Measurements from ENCODE around the gene TEX52. TPM values are rescaled to one million over a fixed set of nuclear protein-coding genes. Genes with fewer than 3 reads are reported as not detected.

Gene TEX52
- total RNA-seq (not detected), polyA plus RNA-seq (ENCODE audit: insufficient read length in 2 of 2) (1 to 10 TPM in 1 of 2 donors, under 1 TPM in 1; 0.81 to 1.3 TPM)
- long read RNA-seq, donor 1, result 0 reads
- long read RNA-seq, donor 2, result 0 reads
- long read RNA-seq, donor 3, result 0 reads
- long read RNA-seq, donor 4, result 0 reads

DNA sequence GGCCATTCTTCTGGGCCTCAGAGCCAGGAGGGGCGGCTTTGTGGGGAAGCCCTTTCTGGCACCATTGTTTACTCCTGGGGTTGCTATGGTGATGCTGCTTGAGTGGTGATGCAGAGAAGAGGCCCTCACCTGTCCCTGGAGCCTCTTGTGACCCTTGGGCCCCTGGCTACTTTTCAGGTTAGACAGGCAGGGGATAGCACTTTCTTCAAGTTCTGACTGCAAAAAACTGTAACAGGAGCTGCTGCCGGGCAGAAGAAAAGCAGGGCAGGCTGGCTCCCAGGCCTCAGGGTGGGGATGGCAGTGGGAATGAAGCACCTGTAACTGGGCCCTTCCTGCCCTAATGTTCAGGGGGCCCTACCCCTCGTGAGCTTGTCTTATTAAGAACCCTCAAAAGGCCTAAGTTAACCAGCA, at the start of gene TEX52:
TSS of gene TEX52 (minus strand) at position 19 of the 411 bp plus-strand sequence. CDS start at position 6, 13 bp downstream.
- no peak for DNase-seq (ENCODE audit: low read depth in 4 of 6, low spot score in 6 of 6)
- H3K27ac ChIP-seq (ENCODE audit: low read depth, low read length), result no peak within 1 kb of the TSS
- WGBS (ENCODE audit: insufficient coverage), result 85% methylated on average over 3 of the region's 3 CpGs

GRCh38 chr12:2904260-2904659, 47.4 kb upstream of the TEX52 start:
- Histone ChIP-seq H3K9me3 (ENCODE audit: control insufficient read depth, insufficient read depth, low read length) (no peaks in the 10 kb centered on the region), H3K36me3 (ENCODE audit: control insufficient read depth, insufficient read depth, low read length) (no peaks in the 10 kb centered on the region), H3K4me1 (ENCODE audit: control insufficient read depth, insufficient read depth, low read length) (peaks cover 5% of the 10 kb centered on the region), H3K4me3 (ENCODE audit: low read depth, low read length) (no peak overlapping the region), H3K27ac (ENCODE audit: low read depth, low read length) (no peak overlapping the region), H3K27me3 (ENCODE audit: control insufficient read depth, insufficient read depth, low read length) (no peaks in the 10 kb centered on the region)
- 84% methylated on average over 2 of the region's 2 CpGs for WGBS (ENCODE audit: insufficient coverage)
- no peak for DNase-seq (ENCODE audit: low read depth in 4 of 6, low spot score in 6 of 6)

More for the DNA sequence above, at the start of gene TEX52:
- no peak within 1 kb of the TSS for H3K4me3 ChIP-seq (ENCODE audit: low read depth, low read length)
- H3K27me3 ChIP-seq (ENCODE audit: control insufficient read depth, insufficient read depth, low read length), result no peaks in the 10 kb centered on the region
- H3K4me1 ChIP-seq (ENCODE audit: control insufficient read depth, insufficient read depth, low read length), result peaks cover 6% of the 10 kb centered on the region
- no peaks in the 10 kb centered on the region for H3K9me3 ChIP-seq (ENCODE audit: control insufficient read depth, insufficient read depth, low read length)
- H3K36me3 ChIP-seq (ENCODE audit: control insufficient read depth, insufficient read depth, low read length), result peaks cover 20% of the 10 kb centered on the region

GRCh38 chr12:2902272-2902880, 45.5 kb upstream of the TEX52 start:
- DNase-seq (ENCODE audit: low read depth in 4 of 6, low spot score in 6 of 6), result peak; percentile 41 to 96 (median 68)
- Histone ChIP-seq H3K36me3 (ENCODE audit: control insufficient read depth, insufficient read depth, low read length) (no peaks in the 10 kb centered on the region), H3K27me3 (ENCODE audit: control insufficient read depth, insufficient read depth, low read length) (no peaks in the 10 kb centered on the region), H3K9me3 (ENCODE audit: control insufficient read depth, insufficient read depth, low read length) (no peaks in the 10 kb centered on the region), H3K27ac (ENCODE audit: low read depth, low read length) (peak overlapping the region; percentile 42), H3K4me3 (ENCODE audit: low read depth, low read length) (no peak overlapping the region), H3K4me1 (ENCODE audit: control insufficient read depth, insufficient read depth, low read length) (peaks cover 5% of the 10 kb centered on the region)
- WGBS (ENCODE audit: insufficient coverage), result 24% methylated on average over 3 of the region's 4 CpGs

DNA sequence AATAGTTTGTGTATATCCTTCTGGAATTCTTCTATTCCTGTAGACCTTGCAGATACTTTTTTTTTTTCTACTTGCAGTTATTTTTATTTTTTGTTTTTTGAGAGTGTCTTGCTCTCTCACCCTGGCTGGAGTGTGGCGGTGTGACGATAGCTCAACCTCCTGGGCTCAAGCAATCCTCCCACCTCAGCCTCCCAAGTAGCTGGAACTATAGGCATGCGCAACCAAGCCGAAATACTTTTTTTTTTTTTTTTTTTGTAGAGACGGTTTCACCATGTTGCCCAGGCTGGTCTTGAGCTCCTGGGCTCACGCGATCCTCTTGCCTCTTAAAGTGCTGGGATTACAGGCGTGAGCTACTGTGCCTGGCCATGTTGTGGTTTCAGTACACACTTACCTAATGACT, 43.8 kb upstream of the TEX52 start:
- H3K36me3 ChIP-seq (ENCODE audit: control insufficient read depth, insufficient read depth, low read length), result no peaks in the 10 kb centered on the region
- WGBS (ENCODE audit: insufficient coverage), result no CpG with 5 or more reads among the region's 8 CpGs
- no peaks in the 10 kb centered on the region for H3K9me3 ChIP-seq (ENCODE audit: control insufficient read depth, insufficient read depth, low read length)
- H3K27ac ChIP-seq (ENCODE audit: low read depth, low read length), result no peak overlapping the region
- H3K27me3 ChIP-seq (ENCODE audit: control insufficient read depth, insufficient read depth, low read length), result no peaks in the 10 kb centered on the region
- no peak overlapping the region for H3K4me3 ChIP-seq (ENCODE audit: low read depth, low read length)
- peaks cover 5% of the 10 kb centered on the region for H3K4me1 ChIP-seq (ENCODE audit: control insufficient read depth, insufficient read depth, low read length)
- DNase-seq (ENCODE audit: low read depth in 4 of 6, low spot score in 6 of 6), result no peak

DNA sequence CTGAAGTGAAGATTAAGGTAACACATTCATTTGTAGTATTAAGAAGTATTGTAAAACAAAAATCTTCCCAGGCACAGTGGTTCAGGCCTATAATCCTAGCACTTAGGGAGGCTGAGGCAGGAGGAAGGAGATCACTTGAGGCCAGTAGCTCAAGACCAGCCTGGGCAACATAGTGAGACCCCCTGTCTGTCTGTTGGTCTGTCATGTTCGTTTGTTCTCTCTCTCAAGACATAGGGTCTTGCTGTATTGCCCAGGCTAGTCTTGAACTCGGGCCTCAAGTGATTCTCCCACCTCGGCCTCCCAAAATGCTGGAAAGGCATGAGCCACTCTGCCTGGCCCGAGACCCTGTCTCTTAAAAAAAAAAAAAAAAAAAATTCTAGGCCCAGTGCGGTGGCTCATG, 40.6 kb upstream of the TEX52 start:
- Histone ChIP-seq H3K27ac (ENCODE audit: low read depth, low read length) (no peak overlapping the region), H3K4me1 (ENCODE audit: control insufficient read depth, insufficient read depth, low read length) (peaks cover 13% of the 10 kb centered on the region)
- 90% methylated on average over 2 of the region's 5 CpGs for WGBS (ENCODE audit: insufficient coverage)

DNA sequence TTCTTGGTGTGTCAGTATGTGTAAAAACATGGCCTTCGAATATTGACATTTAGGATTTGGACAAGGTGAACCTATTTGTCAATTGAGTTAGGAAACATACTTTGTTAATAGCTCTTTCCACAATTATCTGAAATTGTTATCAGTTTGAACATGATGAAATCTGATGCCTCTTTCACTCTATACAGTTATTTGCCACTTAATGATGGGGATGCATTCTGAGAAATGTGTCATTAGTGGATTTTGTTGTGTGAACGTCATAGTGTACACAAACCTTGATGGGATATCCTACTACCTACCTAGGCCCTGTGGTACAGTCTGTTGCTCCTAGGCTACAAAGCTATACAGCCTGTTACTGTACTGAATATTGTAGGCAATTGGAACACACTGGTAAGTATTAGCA, 38.7 kb upstream of the TEX52 start:
- Histone ChIP-seq H3K9me3 (ENCODE audit: control insufficient read depth, insufficient read depth, low read length) (no peaks in the 10 kb centered on the region), H3K36me3 (ENCODE audit: control insufficient read depth, insufficient read depth, low read length) (no peaks in the 10 kb centered on the region), H3K4me3 (ENCODE audit: low read depth, low read length) (no peak overlapping the region), H3K4me1 (ENCODE audit: control insufficient read depth, insufficient read depth, low read length) (peaks cover 23% of the 10 kb centered on the region), H3K27me3 (ENCODE audit: control insufficient read depth, insufficient read depth, low read length) (no peaks in the 10 kb centered on the region), H3K27ac (ENCODE audit: low read depth, low read length) (no peak overlapping the region)
- DNase-seq (ENCODE audit: low read depth in 4 of 6, low spot score in 6 of 6), result no peak
- no CpG with 5 or more reads among the region's 2 CpGs for WGBS (ENCODE audit: insufficient coverage)

More for the DNA sequence above, 40.6 kb upstream of the TEX52 start:
- no peaks in the 10 kb centered on the region for H3K9me3 ChIP-seq (ENCODE audit: control insufficient read depth, insufficient read depth, low read length)
- H3K27me3 ChIP-seq (ENCODE audit: control insufficient read depth, insufficient read depth, low read length), result no peaks in the 10 kb centered on the region
- H3K4me3 ChIP-seq (ENCODE audit: low read depth, low read length), result no peak overlapping the region
- DNase-seq (ENCODE audit: low read depth in 4 of 6, low spot score in 6 of 6), result no peak
- H3K36me3 ChIP-seq (ENCODE audit: control insufficient read depth, insufficient read depth, low read length), result no peaks in the 10 kb centered on the region

DNA sequence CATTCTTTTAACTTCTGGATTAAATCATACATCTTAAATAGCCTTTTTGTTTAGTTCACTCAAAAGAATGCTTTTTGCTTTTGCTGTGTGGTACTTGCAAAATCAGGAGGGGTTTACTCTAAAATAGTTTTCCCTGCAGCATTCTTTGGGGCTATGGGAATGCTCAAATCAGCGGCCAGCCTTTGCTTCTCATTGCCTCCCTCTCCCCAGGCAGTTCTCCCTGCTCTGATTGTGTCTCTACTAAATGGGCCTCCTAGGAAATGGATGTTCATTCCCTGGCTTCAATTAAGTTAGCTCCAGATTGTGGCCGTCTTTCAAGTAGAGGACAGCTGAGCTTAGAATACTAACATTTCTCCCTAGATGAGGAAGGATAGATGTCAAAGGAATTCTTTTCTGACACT, 38.2 kb upstream of the TEX52 start:
- Histone ChIP-seq H3K9me3 (ENCODE audit: control insufficient read depth, insufficient read depth, low read length) (no peaks in the 10 kb centered on the region), H3K36me3 (ENCODE audit: control insufficient read depth, insufficient read depth, low read length) (no peaks in the 10 kb centered on the region), H3K4me3 (ENCODE audit: low read depth, low read length) (no peak overlapping the region), H3K27ac (ENCODE audit: low read depth, low read length) (peak overlapping the region; percentile 52), H3K27me3 (ENCODE audit: control insufficient read depth, insufficient read depth, low read length) (no peaks in the 10 kb centered on the region), H3K4me1 (ENCODE audit: control insufficient read depth, insufficient read depth, low read length) (peaks cover 27% of the 10 kb centered on the region)
- WGBS (ENCODE audit: insufficient coverage), result no CpG with 5 or more reads among the region's 2 CpGs
- peak in 2 of 6 donors; percentile 54 to 74 for DNase-seq (ENCODE audit: low read depth in 4 of 6, low spot score in 6 of 6)

GRCh38 chr12:2893007-2893406, 36.2 kb upstream of the TEX52 start:
- no peak for DNase-seq (ENCODE audit: low read depth in 4 of 6, low spot score in 6 of 6)
- no peaks in the 10 kb centered on the region for H3K9me3 ChIP-seq (ENCODE audit: control insufficient read depth, insufficient read depth, low read length)
- 97% methylated on average over 7 of the region's 8 CpGs for WGBS (ENCODE audit: insufficient coverage)
- H3K27ac ChIP-seq (ENCODE audit: low read depth, low read length), result no peak overlapping the region
- peaks cover 30% of the 10 kb centered on the region for H3K4me1 ChIP-seq (ENCODE audit: control insufficient read depth, insufficient read depth, low read length)
- H3K36me3 ChIP-seq (ENCODE audit: control insufficient read depth, insufficient read depth, low read length), result peaks cover 6% of the 10 kb centered on the region
- H3K4me3 ChIP-seq (ENCODE audit: low read depth, low read length), result no peak overlapping the region
- H3K27me3 ChIP-seq (ENCODE audit: control insufficient read depth, insufficient read depth, low read length), result no peaks in the 10 kb centered on the region

DNA sequence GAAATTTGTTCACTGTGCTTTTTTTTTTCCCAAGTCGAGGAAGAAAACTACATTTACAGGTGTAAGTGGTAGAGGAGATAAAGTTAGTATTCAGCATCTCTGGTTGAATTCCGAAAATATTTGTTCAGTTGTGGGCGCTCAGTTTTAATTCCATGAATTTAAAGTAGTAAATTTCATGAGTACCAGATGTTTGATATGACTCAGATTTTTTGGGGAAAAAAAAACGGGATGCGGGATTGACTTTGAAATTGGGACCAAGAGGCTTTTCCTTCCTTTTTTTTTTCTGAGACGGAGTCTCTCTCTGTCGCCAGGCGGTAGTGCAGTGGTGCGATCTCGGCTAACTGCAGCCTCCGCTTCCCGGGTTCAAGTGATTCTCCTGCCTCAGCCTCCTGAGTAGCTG, 35.4 kb upstream of the TEX52 start:
- no peak for DNase-seq (ENCODE audit: low read depth in 4 of 6, low spot score in 6 of 6)
- H3K27ac ChIP-seq (ENCODE audit: low read depth, low read length), result no peak overlapping the region
- H3K4me1 ChIP-seq (ENCODE audit: control insufficient read depth, insufficient read depth, low read length), result peaks cover 30% of the 10 kb centered on the region
- H3K4me3 ChIP-seq (ENCODE audit: low read depth, low read length), result no peak overlapping the region
- 85% methylated on average over 2 of the region's 12 CpGs for WGBS (ENCODE audit: insufficient coverage)
- H3K9me3 ChIP-seq (ENCODE audit: control insufficient read depth, insufficient read depth, low read length), result no peaks in the 10 kb centered on the region
- H3K27me3 ChIP-seq (ENCODE audit: control insufficient read depth, insufficient read depth, low read length), result no peaks in the 10 kb centered on the region
- H3K36me3 ChIP-seq (ENCODE audit: control insufficient read depth, insufficient read depth, low read length), result peaks cover 10% of the 10 kb centered on the region

Data from spinal cord (tissue), 10 donors.